DMS114 treated with DMSO at 0.1 percent for 48 hours (cell line): ENCODE results near the gene OSBPL6.
"Not testable (repeated sequence)": the region's sequence is repeated elsewhere in the genome, so short reads cannot be mapped to it uniquely, and the experiment has no call there.

Experiments used
- DNase-seq: peaks from one replicate; lab custom pipeline; 2025; ENCODE audit not compliant: unreplicated experiment; lab: John Stamatoyannopoulos, UW

Gene OSBPL6

DNA sequence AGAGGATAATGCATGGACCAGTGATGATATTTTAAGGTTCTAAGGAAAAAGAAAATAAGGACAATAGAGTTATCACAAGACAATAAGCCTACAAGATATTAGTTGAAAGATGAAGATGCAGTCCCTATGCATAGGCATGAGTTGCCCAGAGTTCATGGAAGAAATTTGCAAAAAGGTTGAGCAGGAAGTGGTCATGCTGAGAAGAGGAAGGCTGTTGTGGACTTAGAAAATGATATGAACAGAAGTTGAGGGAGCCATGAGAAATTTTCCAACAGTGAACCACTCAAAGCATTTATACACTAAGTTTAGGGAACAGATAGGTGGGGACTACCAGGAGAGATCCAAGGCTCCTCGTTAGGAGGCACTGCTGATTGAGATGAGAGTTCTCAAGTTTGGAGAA lies 3.5 kb downstream of the OSBPL6 start:
- no peak for DNase-seq

DNA sequence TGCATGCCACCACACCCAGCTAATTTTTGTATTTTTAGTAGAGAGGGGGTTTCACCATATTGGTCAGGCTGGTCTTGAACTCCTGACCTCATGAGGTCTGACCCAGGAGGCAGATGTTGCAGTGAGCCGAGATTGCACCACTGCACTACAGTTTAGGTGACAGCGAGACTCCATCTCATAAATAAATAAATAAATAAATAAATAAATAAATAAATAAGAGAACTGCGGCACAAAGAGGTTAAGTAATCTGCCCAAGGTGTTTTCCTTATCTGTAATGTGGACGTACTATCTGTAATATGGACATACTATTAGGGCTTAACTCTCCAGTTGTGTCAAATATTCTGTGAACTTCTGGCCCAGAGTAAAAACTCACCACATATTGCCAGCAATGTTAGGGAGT lies 4.1 kb downstream of the OSBPL6 start:
- not testable (repeated sequence) for DNase-seq

DNA sequence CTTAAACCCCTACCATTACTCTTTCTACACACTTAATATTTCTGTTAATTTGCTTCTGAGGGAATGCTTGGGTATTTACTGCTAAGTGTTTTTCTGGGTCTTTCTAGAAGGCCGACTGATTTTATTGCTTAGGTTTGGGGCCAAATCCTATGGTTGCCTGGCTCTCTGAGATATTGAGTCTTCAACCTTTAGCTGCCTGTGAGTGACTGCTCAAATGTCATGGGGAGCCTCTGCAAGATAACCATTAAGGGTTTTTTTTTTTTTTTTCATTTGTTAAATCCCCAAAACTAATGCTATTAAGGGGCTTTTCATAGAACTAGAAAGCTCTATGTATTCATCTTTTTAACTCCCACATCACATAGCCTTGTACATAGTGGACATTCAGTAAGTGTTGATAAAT lies 5.0 kb downstream of the OSBPL6 start:
- DNase-seq: no peak

DNA sequence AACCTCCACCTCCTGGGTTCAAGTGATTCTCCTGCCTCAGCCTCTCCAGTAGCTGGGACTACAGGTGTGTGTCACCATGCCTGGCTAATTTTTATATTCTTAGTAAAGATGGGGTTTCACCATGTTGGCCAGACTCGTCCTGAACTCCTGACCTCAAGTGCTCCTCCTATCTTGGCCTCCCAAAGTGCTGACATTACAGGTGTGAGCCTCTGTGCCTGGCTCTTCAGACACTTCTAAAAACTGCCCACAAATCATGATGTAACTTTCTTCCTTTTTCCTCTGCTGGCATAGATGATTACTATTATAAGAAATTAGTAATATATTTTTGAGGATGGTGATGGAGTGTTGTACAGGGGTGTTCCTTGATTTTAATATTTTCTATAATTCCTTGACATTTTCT lies 6.0 kb downstream of the OSBPL6 start:
- DNase-seq: no peak

DNA sequence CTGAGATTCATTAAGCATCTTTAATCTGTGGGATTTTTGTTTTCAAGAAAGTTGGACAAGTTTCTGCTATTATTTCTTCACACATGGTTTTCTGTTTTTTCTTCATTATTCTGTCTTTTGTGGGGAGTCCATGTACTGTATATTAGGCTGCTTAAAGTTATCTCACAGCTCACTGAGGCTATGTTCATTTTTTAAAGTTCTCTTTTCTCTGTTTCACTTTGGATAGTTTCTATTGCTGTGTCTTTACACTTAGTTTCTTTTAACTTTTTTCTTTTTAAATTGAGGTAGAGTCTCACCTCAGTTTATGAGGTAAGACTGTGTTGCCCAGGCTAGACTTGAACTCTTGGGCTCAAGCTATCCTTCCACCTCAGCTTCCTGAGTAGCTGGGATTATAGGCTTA lies 8.6 kb downstream of the OSBPL6 start:
- no peak for DNase-seq

DNA sequence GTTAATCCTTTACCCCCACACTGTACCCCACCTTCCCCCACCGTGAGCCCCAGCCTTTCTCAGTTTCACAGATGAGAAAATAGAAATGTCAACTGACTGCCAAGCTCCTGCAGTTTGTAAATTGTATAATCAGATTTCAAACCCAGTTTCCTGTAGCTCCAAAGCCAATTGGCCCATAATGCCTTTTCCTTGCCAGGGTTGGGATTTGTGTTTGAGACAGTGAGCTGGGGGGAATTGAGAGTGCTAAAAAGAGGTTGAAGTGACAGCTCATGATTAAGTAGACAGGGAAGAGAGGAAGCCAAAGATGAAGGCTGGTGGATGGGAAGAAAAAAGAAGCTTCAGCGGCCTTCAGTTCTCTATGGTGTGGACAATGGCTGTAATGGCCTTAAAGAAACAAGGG lies 10.7 kb downstream of the OSBPL6 start:
- no peak for DNase-seq

DNA sequence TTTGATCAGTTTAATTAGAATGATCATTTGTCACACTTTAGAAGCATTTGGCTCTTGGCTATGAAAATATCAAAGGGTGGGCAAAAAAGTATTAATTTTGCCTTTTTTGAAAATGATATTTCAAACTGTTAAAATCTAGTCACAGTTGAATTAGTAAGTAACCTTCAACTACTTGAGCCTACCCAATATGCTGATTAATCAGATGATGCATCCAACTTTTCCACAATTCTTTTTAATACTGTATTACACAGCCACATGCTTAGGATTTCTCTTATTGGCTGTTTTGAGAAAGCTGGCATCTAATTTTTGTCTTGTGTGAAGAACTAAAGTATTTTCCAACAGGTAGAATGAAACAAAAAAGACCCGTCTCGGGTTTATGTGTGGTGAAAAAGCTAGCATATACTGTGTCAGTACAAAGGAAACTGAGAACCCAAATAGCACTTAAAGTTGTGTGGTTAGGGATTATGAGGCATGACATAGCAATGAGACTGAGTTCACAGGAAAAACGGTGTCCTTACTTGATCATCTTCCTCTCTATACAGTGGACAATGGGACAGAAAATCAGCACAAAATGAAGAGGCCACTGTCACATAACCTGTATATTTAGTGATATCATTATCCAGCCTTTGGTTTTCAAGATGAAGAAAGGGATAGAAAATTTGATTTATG lies 11.7 kb downstream of the OSBPL6 start:
- no peak for DNase-seq

DNA sequence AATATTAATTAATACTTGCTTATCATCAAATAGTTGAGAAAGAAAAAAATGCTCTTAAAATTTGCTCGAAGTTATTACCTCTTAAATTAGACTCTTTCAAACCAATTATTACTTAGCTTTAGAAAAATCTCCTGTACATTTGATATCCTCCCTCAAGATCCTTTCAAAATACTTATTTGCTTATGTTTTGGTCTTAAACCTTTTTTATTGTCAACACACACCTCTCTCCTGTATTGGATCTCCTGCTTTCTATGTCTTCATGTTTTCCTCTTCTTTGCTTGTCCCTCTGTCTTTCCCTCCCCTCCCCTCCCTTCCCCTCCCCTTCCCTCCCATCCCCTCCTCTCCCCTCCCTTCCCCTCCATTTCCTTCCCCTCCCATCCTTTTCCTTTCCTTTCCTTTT lies 14.0 kb downstream of the OSBPL6 start:
- DNase-seq: no peak

DNA sequence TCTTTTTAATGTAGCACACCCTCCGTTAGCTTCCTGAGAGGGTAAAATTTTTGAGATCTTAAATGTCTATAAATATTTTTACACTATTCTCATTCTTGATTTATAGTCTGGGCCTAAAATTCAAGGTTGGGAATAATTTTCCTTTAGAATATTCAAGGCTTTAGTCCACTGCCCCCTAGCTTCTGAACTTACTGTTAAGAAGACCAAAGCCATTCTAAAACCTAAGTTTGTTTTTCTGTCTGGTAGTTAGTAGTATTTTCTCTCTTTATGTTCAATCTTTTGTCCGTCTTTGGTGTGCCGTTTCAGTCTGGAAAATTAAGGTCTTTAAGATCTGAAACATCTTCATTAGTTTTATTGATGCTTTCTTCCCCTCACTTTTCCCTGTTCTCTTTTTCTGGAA lies 14.5 kb downstream of the OSBPL6 start:
- no peak for DNase-seq

DNA sequence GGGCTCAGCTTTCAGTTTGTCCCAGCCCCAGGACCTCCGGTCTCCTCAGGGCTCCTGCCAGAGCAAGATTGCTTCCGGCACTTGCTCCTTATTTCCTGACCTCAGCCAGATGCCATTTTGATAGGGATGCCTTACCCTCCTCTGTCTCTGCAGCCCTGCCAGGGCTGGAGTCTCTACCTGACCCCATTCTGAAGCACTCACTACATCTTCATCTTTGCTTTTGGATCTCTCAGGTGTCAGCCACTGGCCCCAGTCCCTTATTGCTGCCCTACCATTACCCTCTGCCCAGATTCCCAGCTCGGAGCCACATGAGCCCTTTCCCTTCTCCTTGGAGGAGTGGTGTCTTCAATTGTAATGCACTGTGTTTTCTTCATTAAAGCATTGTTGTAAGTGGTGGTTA lies 17.1 kb downstream of the OSBPL6 start:
- DNase-seq: no peak

DNA sequence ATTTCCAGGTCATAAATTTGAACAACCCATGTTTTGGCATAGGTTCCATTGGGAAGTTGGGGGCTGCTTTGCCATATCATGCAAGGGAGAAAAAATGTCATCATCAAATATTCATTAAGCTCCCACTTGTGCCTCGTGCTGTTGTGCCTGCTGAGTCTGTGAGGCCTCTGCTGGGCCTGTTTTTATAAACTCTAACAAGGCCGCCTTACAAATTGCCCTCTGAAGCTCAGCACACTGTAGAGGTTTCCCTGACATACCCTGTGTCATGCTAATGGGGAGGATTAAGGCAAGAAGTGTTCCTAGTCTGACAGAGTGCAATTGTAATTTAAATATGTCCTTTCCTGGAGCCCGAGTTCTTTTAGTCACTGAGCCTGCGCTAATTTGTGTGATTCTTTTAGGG lies 17.6 kb downstream of the OSBPL6 start:
- DNase-seq: no peak

DNA sequence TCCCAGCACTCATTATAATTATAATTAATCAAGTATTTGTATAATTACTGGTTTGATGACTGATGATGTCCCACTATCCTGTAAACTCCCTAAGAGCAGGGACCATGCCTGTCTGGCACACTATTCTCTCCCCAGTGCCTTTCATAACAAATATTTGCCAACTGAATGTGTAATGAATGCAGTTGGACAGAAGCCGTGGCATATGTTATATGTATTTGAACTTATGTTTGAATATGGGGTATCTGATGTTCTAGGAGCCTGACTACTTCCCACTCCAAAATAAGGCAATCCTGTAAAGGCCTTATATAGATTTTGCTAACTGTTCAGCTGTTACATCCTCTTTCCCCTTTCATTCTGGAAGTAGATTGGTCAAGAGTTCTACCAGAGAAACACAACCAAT lies 19.7 kb downstream of the OSBPL6 start:
- DNase-seq: no peak

DNA sequence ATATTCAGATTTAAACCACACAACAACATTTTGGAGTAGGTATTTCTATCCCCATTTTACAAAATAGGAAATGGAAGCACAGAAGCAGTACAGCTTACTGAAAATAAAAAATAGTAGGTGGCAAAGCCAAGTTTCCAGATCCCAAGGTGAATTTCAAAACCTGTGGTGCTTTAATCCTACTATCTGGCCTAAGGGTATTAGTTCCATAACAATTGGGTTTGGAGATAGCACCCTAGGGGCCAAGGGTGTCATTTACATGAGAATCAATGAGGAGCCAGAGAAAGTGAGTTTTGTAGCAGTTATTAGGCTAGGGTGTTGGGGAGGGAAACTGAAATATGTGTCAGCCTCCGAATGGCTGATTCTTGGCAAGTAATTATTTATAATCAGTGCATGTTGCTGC lies 24.9 kb downstream of the OSBPL6 start:
- no peak for DNase-seq

DNA sequence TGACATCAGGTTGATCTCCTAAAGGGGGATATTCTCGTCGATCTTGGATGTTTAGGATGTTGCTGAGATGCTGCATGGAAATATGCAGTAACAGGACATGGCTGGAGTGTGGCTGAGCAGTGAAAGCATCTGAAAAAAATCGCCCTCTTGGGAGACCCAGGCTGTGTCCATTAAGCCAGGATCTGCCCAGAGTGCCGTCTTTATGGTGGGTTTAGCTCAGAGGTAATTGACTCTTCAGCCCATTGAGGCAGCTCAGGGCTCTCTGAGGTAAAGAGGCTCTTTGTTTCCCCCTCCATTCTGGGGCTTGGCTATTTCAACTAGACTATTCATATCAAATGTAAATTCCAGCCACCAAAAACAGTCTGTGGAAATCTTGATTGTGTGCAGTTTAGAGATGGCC lies 26.5 kb downstream of the OSBPL6 start:
- DNase-seq: no peak

DNA sequence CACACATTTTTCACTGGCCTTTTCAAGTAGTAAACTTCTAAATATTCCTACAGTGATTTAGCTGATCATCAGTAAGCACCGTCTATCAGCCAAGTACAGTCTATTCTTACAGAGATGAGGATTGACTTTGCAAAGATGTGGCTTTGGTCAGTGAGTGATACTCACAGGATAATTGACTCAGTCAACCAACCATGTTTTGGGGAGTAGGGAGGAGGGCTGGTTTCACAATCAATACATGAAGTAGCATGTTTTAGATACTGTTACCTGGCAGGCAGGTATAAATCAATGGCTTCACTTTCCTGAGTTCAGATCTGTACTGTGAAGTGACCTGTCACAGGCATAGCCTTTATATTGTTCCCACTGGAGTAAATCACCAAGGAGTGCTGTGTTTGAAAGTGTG lies 27.2 kb downstream of the OSBPL6 start:
- no peak for DNase-seq

DNA sequence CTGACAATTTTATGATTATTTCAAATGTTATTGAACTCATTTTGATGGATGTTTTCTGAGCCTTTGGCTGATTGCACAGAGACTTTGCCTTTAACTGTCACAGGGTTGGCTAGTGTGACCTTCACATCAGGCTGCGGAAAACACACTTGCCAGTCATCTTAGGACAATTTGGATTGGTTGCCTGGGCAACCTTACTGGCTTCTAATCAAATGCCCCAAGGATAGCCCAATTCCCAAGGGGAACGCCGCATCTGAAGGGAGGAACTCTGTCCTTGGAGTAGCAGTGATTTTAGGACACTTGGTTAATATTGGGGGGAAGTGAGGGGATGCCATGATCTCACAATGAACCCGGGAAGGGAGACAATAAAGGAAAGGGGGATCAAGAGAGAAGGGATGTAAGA lies 29.5 kb downstream of the OSBPL6 start:
- no peak for DNase-seq

DNA sequence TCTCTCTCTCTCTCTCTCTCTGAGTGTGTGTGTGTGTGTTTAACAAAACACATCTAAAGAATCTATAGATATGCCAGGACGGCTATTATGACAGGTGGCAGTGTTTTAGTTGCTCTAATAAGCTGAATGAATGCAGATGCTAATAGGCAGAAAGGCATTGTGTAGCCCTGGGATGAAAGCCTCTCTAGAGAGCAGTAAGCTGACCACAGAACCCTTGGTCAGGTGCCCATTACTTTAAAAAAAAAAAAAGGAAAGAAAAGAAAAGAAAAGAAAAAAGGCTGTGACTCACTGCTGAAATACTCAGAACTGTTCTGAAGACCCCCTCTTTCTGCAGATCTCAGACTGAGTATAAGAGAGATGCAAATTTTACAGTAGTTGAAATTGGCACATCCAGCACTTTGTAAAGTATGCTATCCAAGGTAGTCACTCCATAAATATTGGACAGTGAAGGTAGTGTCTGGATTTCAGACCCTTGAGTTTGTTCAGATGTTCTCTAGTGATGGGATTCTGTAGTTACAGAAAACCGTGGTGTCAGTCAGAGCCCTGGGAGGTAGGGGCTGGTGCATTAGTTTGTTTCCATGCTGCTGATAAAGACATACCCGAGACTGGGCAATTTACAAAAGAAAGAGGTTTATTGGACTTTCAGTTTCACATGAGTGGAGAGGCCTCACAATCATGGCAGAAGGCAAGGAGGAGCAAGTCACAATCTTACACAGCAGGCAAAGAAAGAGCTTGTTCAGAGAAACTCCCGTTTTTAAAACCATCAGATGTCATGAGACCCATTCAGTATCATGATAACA lies 30.9 kb downstream of the OSBPL6 start:
- no peak for DNase-seq

DNA sequence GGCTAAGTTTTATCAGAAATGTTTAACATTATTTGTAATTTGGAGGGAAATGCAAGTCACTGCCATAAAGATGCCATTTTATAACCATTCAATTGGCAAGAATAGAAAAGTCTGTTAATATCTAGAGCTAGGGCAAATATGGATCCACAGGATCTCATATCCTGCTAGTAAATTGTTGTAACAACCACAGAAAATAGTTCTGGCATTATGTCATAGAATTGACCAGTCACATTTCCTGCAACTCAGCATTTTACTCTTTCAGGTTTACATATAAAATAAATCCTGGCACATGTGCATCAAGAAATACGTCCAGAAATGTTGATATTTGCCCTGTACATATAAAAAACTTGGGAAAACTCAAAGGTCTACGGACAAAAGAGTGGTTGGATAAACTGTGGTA lies 32.9 kb downstream of the OSBPL6 start:
- no peak for DNase-seq

DNA sequence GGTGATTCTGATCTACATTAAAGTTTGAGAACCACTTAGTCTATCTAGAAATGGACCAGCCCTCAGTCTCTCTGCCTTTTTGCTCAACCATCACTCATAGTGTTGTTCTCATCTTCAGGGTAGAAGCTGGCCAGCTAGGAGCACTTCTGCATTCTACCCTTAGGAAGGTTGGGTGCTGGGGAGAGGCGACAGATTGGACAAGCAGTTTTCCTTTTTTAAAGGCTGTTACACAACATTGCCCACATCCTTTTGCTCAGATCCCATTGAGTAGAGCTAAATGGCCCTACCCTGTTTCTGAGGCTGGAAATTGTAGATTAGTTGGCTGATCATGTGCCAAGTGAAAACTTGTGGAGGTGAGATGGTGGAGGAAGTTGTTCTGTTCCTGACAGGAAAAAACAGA lies 35.6 kb downstream of the OSBPL6 start:
- DNase-seq: no peak

DNA sequence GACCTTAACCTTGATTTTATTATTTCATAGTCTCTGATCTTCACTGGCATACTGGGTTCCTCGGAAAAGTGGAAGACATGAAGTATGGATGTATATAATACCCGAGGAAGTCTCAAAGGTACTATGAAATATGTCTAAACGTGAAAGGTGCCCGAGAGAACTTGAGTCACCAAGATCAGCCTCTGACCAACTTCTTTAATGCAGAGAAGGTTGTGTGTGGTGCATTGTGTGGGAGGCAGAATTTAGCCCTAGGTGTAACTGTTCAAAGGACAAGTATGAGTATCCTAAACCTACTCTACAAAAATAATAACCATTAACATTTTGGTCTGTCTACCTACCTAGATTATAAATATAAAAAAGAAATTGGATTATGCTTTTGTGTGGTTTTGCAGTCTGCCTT lies 36.1 kb downstream of the OSBPL6 start:
- no peak for DNase-seq

DNA sequence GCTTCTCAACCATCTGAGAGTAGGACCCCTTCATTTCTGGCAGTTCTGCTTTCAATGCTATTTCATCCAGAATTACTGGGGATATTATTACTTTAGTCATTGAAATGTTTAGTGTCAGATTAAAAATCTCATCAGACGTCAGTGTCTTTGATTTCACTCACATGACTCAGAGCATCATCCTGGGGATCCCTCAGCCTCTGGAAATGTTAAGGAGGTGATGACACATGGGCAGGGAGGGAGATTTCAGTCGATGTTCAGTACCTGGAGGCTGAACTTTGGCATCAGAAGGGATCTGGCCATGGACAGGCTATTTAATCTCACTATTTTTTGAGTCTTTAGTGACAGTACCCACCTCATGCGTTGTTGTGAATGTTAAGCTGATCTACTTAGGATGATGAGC lies 39.1 kb downstream of the OSBPL6 start:
- DNase-seq: no peak

DNA sequence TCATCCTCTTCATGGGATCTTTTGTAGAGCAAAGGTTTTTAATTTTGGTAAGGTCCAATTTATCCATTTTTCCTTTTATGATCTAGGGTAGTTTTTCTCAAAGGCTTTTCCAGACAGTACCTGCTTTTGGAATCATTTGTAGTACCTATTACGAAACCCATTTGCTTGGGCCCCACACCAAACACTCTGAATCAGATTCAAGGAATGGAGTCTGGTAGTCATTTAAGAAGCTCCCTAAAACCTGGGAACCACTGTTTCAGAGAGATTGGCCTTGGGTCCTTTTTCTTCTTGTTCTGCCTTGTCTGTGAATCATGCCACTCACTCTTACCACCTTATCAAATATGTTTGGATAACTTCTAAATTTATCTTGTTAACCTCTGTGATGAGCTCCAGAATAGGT lies 40.3 kb downstream of the OSBPL6 start:
- no peak for DNase-seq
